GM19193 (cell line): ENCODE data around the gene TNNI3K.

Source experiments
- POLR2A ChIP-seq: IDR thresholded peaks from 4 replicates; pipeline ENCODE4 v1.6.1; 2011; ENCODE audit not compliant: insufficient read depth, insufficient read length; ENCODE audit errors: extremely low read depth

The TNNI3K gene

GRCh38 chr1:74430342-74430934 is 195.3 kb downstream of the TNNI3K start:
- no peak for TF ChIP-seq POLR2A

- TF ChIP-seq POLR2A: no peak
Observed at GRCh38 chr1:74431531-74431930, 196.3 kb downstream of the TNNI3K start.

GRCh38 chr1:74432325-74432724 is 197.1 kb downstream of the TNNI3K start:
- no peak for TF ChIP-seq POLR2A

GRCh38 chr1:74434321-74434720 is 199.1 kb downstream of the TNNI3K start:
- TF ChIP-seq POLR2A: no peak

- no peak for TF ChIP-seq POLR2A
Observed at GRCh38 chr1:74436078-74436477, 200.9 kb downstream of the TNNI3K start.

GRCh38 chr1:74437035-74437434 is 201.8 kb downstream of the TNNI3K start:
- no peak for TF ChIP-seq POLR2A

- no peak for TF ChIP-seq POLR2A
Observed at GRCh38 chr1:74452035-74452434, 216.8 kb downstream of the TNNI3K start.

- no peak for TF ChIP-seq POLR2A
Observed at GRCh38 chr1:74453277-74453676, 218.1 kb downstream of the TNNI3K start.

- TF ChIP-seq POLR2A: no peak
Observed at GRCh38 chr1:74455390-74455789, 220.2 kb downstream of the TNNI3K start.

GRCh38 chr1:74457253-74457652 is 222.1 kb downstream of the TNNI3K start:
- TF ChIP-seq POLR2A: no peak

GRCh38 chr1:74463333-74463988 is 228.3 kb downstream of the TNNI3K start:
- TF ChIP-seq POLR2A: no peak

- no peak for TF ChIP-seq POLR2A
Observed at GRCh38 chr1:74464037-74464436, 228.8 kb downstream of the TNNI3K start.

- TF ChIP-seq POLR2A: no peak
Observed at GRCh38 chr1:74465193-74465681, 230.1 kb downstream of the TNNI3K start.

- TF ChIP-seq POLR2A: no peak
Observed at GRCh38 chr1:74467786-74468377, 232.7 kb downstream of the TNNI3K start.

- no peak for TF ChIP-seq POLR2A
Observed at GRCh38 chr1:74468982-74469603, 233.9 kb downstream of the TNNI3K start.

- no peak for TF ChIP-seq POLR2A
Observed at GRCh38 chr1:74470251-74470650, 235.1 kb downstream of the TNNI3K start.
